H9 (cell line): ENCODE data around the gene HK2. TPM values are rescaled to one million over a fixed set of nuclear protein-coding genes. Genes with fewer than 3 reads are reported as not detected.

Source experiments
- DNase-seq: peaks from one replicate; pipeline ENCODE4 v3.0.0-alpha.2; 2017
- H2AFZ ChIP-seq: one replicate; pipeline ENCODE4 v1.6.1; 2013; ENCODE audit warnings: mild to moderate bottlenecking, low read length, control low read depth, moderate library complexity
- H2AK5ac ChIP-seq: 2 replicates; pipeline ENCODE4 v1.6.1; 2013; ENCODE audit warnings: low read length, control low read depth, mixed read lengths; ENCODE audit not compliant: insufficient read length
- H2BK120ac ChIP-seq: one replicate; pipeline ENCODE4 v1.6.1; 2013; ENCODE audit warnings: low read depth, mild to moderate bottlenecking, low read length, control low read depth, inconsistent platforms; ENCODE audit not compliant: poor library complexity, severe bottlenecking
- H2BK12ac ChIP-seq: 2 replicates; pipeline ENCODE4 v1.6.1; 2013; ENCODE audit warnings: low read length, control low read depth, mixed read lengths, low read depth; ENCODE audit not compliant: insufficient read length
- H2BK15ac ChIP-seq: 2 replicates; pipeline ENCODE4 v1.6.1; 2013; ENCODE audit warnings: low read depth, low read length, control low read depth
- H2BK20ac ChIP-seq: one replicate; pipeline ENCODE4 v1.6.1; 2013; ENCODE audit warnings: low read depth, mild to moderate bottlenecking, low read length, control low read depth, inconsistent platforms; ENCODE audit not compliant: poor library complexity, severe bottlenecking
- H2BK5ac ChIP-seq: 2 replicates; pipeline ENCODE4 v1.6.1; 2013; ENCODE audit warnings: low read length, control low read depth, mixed read lengths; ENCODE audit not compliant: insufficient read length
- H3K14ac ChIP-seq: 2 replicates; pipeline ENCODE4 v1.6.1; 2013; ENCODE audit warnings: low read length, control low read depth; ENCODE audit not compliant: insufficient read depth
- H3K18ac ChIP-seq: 2 replicates; pipeline ENCODE4 v1.6.1; 2013; ENCODE audit warnings: low read depth, mild to moderate bottlenecking, mixed read lengths, low read length, control low read depth; ENCODE audit not compliant: insufficient read length
- H3K23ac ChIP-seq: 2 replicates; pipeline ENCODE4 v1.6.1; 2013; ENCODE audit warnings: low read length, control low read depth, mixed read lengths, low read depth; ENCODE audit not compliant: insufficient read length
- H3K23me2 ChIP-seq: 2 replicates; pipeline ENCODE4 v1.6.1; 2013; ENCODE audit warnings: low read depth, mild to moderate bottlenecking, mixed read lengths, low read length, control low read depth; ENCODE audit not compliant: insufficient read length, poor library complexity, severe bottlenecking
- H3K27ac ChIP-seq: 2 replicates; pipeline ENCODE4 v1.5.1; 2013; ENCODE audit warnings: low read length, control low read depth, mixed read lengths, low read depth; ENCODE audit not compliant: insufficient read length
- H3K27me3 ChIP-seq: 2 replicates; pipeline ENCODE4 v1.6.1; 2013; ENCODE audit warnings: low read length, control low read depth, inconsistent platforms; ENCODE audit not compliant: insufficient read depth
- H3K4ac ChIP-seq: 2 replicates; pipeline ENCODE4 v1.6.1; 2013; ENCODE audit warnings: low read depth, mild to moderate bottlenecking, control low read depth, inconsistent platforms, low read length, moderate library complexity
- H3K4me1 ChIP-seq: 2 replicates; pipeline ENCODE4 v1.6.1; 2013; ENCODE audit warnings: low read length, control low read depth, inconsistent platforms; ENCODE audit not compliant: insufficient read depth
- H3K4me2 ChIP-seq: 2 replicates; pipeline ENCODE4 v1.6.1; 2013; ENCODE audit warnings: low read length, control low read depth, mixed read lengths; ENCODE audit not compliant: insufficient read length, insufficient read depth
- H3K56ac ChIP-seq: 2 replicates; pipeline ENCODE4 v1.6.1; 2013; ENCODE audit warnings: low read depth, mild to moderate bottlenecking, mixed read lengths, low read length, control low read depth; ENCODE audit not compliant: insufficient read length
- H3K79me1 ChIP-seq: 2 replicates; pipeline ENCODE4 v1.6.1; 2013; ENCODE audit warnings: low read depth, mild to moderate bottlenecking, moderate library complexity, low read length, control low read depth, inconsistent platforms; ENCODE audit not compliant: insufficient read depth, poor library complexity, severe bottlenecking
- H3K79me2 ChIP-seq: 2 replicates; pipeline ENCODE4 v1.6.1; 2013; ENCODE audit warnings: low read length, control low read depth, inconsistent platforms; ENCODE audit not compliant: insufficient read depth
- H3K9ac ChIP-seq: 2 replicates; pipeline ENCODE4 v1.6.1; 2013; ENCODE audit warnings: low read length, control low read depth, mixed read lengths; ENCODE audit not compliant: insufficient read length; ENCODE audit errors: extremely low read depth
- H3K9me3 ChIP-seq: one replicate; pipeline ENCODE4 v1.6.1; 2013; ENCODE audit warnings: low read depth, low read length, inconsistent platforms; ENCODE audit not compliant: control insufficient read depth
- H3T11ph ChIP-seq: one replicate; pipeline ENCODE4 v1.6.1; 2013; ENCODE audit warnings: mild to moderate bottlenecking, low read length, control low read depth, inconsistent platforms
- H4K20me1 ChIP-seq: one replicate; pipeline ENCODE4 v1.6.1; 2013; ENCODE audit not compliant: control insufficient read depth, insufficient read length, insufficient read depth
- H4K5ac ChIP-seq: 2 replicates; pipeline ENCODE4 v1.6.1; 2013; ENCODE audit warnings: low read depth, mild to moderate bottlenecking, mixed read lengths, low read length, control low read depth; ENCODE audit not compliant: insufficient read length
- H4K8ac ChIP-seq: replicated peaks from 2 replicates; pipeline ENCODE4 v1.6.1; 2013; ENCODE audit warnings: low read length, control low read depth, mixed read lengths, low read depth; ENCODE audit not compliant: insufficient read length
- H4K91ac ChIP-seq: 2 replicates; pipeline ENCODE4 v1.6.1; 2013; ENCODE audit warnings: low read depth, mild to moderate bottlenecking, moderate library complexity, mixed read lengths, low read length, control low read depth; ENCODE audit not compliant: insufficient read length
- H3K27ac Mint-ChIP-seq, 3 experiments: 2 replicates in 2 of 3; 3 replicates in 1 of 3; pipeline ENCODE4 v1.8.0; 2020 to 2021; ENCODE audit warnings: mixed read lengths in 3 of 3, mild to moderate bottlenecking in 1 of 3, moderate library complexity in 1 of 3
- H3K27me3 Mint-ChIP-seq: 2 replicates; pipeline ENCODE4 v1.8.0; 2021; ENCODE audit warnings: low read depth, mild to moderate bottlenecking, moderate library complexity, mixed read lengths
- H3K36me3 Mint-ChIP-seq, 3 experiments: 2 replicates in 2 of 3; 3 replicates in 1 of 3; pipeline ENCODE4 v1.8.0; 2020 to 2021; ENCODE audit warnings: low read depth in 3 of 3, mixed read lengths in 3 of 3; ENCODE audit not compliant: insufficient read depth in 1 of 3
- H3K4me1 Mint-ChIP-seq, 2 experiments: 2 replicates each; pipeline ENCODE4 v1.8.0; 2020; ENCODE audit warnings: mixed read lengths in 2 of 2
- H3K4me3 Mint-ChIP-seq, 2 experiments: 2 replicates in 1 of 2; 3 replicates in 1 of 2; pipeline ENCODE4 v1.8.0; 2020 to 2021; ENCODE audit warnings: mild to moderate bottlenecking in 2 of 2, mixed read lengths in 2 of 2, moderate library complexity in 1 of 2
- H3K9me3 Mint-ChIP-seq, 2 experiments: 2 replicates in 1 of 2; 3 replicates in 1 of 2; pipeline ENCODE4 v1.8.0; 2020; ENCODE audit warnings: mild to moderate bottlenecking in 2 of 2, mixed read lengths in 2 of 2, moderate library complexity in 1 of 2
- WGBS: extraction: QIAGEN DNeasy Blood & Tissue Kit; methylation state at CpG from one replicate; pipeline ENCODE4 v1.1.7; 2013; ENCODE audit warnings: missing lambda C conversion rate, low lambda C conversion rate, mixed read lengths; ENCODE audit not compliant: insufficient read length; ENCODE audit errors: extremely low coverage; 5-methylcytosine and 5-hydroxymethylcytosine counted together
- total RNA-seq: library from RNA; stranded (reverse); gene quantifications from 2 replicates; pipeline ENCODE4 v1.2.1, GENCODE V29; 2021
- TF ChIP-seq, protein P1 (sequence below): fragments of 200-600 bp; sonication (generic); conservative IDR thresholded peaks from 3 replicates; pipeline ENCODE4 v1.8.0; 2021; ENCODE audit warnings: antibody characterized with exemption, mild to moderate bottlenecking

The HK2 gene
- total RNA-seq, 1 experiment from 2014 or later: 54.3 TPM

GRCh38 chr2:74887960-74888700 lies 54.2 kb downstream of the HK2 start:
- H3K79me1 ChIP-seq: no peaks in the 10 kb centered on the region
- H3K27me3 ChIP-seq: no peaks in the 10 kb centered on the region
- H3K4ac ChIP-seq: no peak overlapping the region
- H2BK5ac ChIP-seq: no peak overlapping the region
- no peak overlapping the region for H4K5ac ChIP-seq
- TF ChIP-seq, protein P1, sequence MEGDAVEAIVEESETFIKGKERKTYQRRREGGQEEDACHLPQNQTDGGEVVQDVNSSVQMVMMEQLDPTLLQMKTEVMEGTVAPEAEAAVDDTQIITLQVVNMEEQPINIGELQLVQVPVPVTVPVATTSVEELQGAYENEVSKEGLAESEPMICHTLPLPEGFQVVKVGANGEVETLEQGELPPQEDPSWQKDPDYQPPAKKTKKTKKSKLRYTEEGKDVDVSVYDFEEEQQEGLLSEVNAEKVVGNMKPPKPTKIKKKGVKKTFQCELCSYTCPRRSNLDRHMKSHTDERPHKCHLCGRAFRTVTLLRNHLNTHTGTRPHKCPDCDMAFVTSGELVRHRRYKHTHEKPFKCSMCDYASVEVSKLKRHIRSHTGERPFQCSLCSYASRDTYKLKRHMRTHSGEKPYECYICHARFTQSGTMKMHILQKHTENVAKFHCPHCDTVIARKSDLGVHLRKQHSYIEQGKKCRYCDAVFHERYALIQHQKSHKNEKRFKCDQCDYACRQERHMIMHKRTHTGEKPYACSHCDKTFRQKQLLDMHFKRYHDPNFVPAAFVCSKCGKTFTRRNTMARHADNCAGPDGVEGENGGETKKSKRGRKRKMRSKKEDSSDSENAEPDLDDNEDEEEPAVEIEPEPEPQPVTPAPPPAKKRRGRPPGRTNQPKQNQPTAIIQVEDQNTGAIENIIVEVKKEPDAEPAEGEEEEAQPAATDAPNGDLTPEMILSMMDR: no peak
- H2BK15ac ChIP-seq: no peak overlapping the region
- peak overlapping the region in 1 of 3 experiments; percentile 22; a peak in 1 of 7 replicates for H3K27ac Mint-ChIP-seq
- no peaks in the 10 kb centered on the region for H3K4me1 ChIP-seq
- no peak overlapping the region for H3K18ac ChIP-seq
- H2BK20ac ChIP-seq: no peak overlapping the region
- H3K9me3 Mint-ChIP-seq: no peaks in the 10 kb centered on the region
- no peaks in the 10 kb centered on the region for H4K20me1 ChIP-seq
- H3K56ac ChIP-seq: no peak overlapping the region
- no peaks in the 10 kb centered on the region for H3K23me2 ChIP-seq
- no peaks in the 10 kb centered on the region for H3K4me1 Mint-ChIP-seq
- no peaks in the 10 kb centered on the region for H3K9me3 ChIP-seq
- H3T11ph ChIP-seq: no peak overlapping the region
- no peak overlapping the region for H4K8ac ChIP-seq
- H2AK5ac ChIP-seq: no peak overlapping the region
- no peak overlapping the region for H3K14ac ChIP-seq
- no peak overlapping the region for H2AFZ ChIP-seq
- DNase-seq: no peak
- no peak overlapping the region for H3K9ac ChIP-seq
- peaks cover 61 to 96% (median 94%) of the 10 kb centered on the region in 3 experiments for H3K36me3 Mint-ChIP-seq
- H4K91ac ChIP-seq: no peak overlapping the region
- no peak overlapping the region for H2BK12ac ChIP-seq
- H3K79me2 ChIP-seq: no peaks in the 10 kb centered on the region
- no peak overlapping the region for H2BK120ac ChIP-seq
- no peak overlapping the region for H3K4me3 Mint-ChIP-seq
- no peak overlapping the region for H3K27ac ChIP-seq
- no CpG with 5 or more reads among the region's 8 CpGs for WGBS
- H3K27me3 Mint-ChIP-seq: no peaks in the 10 kb centered on the region
- H3K4me2 ChIP-seq: no peak overlapping the region
- no peak overlapping the region for H3K23ac ChIP-seq
